Measurements from ENCODE around the gene INPP4A.

DNA sequence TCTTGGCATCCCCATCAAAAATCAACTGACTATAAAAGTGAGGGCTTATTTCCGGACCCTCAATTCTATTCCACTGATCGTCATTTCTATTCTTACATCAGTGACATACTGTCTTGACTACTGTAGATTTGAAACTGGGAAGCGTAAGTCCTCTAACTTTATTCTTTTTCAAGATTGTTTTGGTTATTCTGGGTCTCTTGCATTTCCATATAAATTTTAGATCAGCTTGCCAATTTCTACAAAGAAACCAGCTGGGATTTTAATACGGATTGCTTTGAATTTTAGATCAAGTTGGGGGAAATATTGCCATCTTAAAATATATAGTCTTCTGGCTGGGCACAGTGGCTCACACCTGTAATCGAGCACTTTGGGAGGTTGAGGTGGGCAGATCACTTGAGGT is 17.9 kb upstream of the INPP4A start:
- TF ChIP-seq, protein P1, sequence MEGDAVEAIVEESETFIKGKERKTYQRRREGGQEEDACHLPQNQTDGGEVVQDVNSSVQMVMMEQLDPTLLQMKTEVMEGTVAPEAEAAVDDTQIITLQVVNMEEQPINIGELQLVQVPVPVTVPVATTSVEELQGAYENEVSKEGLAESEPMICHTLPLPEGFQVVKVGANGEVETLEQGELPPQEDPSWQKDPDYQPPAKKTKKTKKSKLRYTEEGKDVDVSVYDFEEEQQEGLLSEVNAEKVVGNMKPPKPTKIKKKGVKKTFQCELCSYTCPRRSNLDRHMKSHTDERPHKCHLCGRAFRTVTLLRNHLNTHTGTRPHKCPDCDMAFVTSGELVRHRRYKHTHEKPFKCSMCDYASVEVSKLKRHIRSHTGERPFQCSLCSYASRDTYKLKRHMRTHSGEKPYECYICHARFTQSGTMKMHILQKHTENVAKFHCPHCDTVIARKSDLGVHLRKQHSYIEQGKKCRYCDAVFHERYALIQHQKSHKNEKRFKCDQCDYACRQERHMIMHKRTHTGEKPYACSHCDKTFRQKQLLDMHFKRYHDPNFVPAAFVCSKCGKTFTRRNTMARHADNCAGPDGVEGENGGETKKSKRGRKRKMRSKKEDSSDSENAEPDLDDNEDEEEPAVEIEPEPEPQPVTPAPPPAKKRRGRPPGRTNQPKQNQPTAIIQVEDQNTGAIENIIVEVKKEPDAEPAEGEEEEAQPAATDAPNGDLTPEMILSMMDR (IDR thresholded peaks at IDR 0.05): no peak
- TF ChIP-seq POLR2AphosphoS5 (IDR thresholded peaks at IDR 0.05): no peak

All from upper lobe of left lung (tissue), 4 donors.